Smooth muscle cell (in vitro differentiated cells): ENCODE data around the gene AMOTL1. TPM values are rescaled to one million over a fixed set of nuclear protein-coding genes. Genes with fewer than 3 reads are reported as not detected.
"Not testable (repeated sequence)": the region's sequence is repeated elsewhere in the genome, so short reads cannot be mapped to it uniquely, and the experiment has no call there.

ENCODE experiments used
- DNase-seq: peaks from one replicate; lab custom pipeline; 2025; ENCODE audit not compliant: unreplicated experiment; lab: John Stamatoyannopoulos, UW
- H2AFZ ChIP-seq: fragments of 200-600 bp; sonication (generic); 2 replicates; pipeline ENCODE4 v1.6.0; 2016; ENCODE audit warnings: antibody characterized with exemption, low read depth, mild to moderate bottlenecking
- H3F3A ChIP-seq: fragments of 200-600 bp; sonication (generic); 2 replicates; pipeline ENCODE4 v1.6.0; 2017; ENCODE audit warnings: antibody characterized with exemption, low read depth
- H3K27ac ChIP-seq: fragments of 200-600 bp; sonication (generic); 2 replicates; pipeline ENCODE4 v1.5.1; 2016; ENCODE audit warnings: low read depth, mild to moderate bottlenecking
- H3K27me3 ChIP-seq: fragments of 200-600 bp; sonication (generic); 2 replicates; pipeline ENCODE4 v1.6.1; 2016; ENCODE audit warnings: low read depth, mild to moderate bottlenecking
- H3K36me3 ChIP-seq: fragments of 200-600 bp; sonication (generic); 2 replicates; pipeline ENCODE4 v1.5.1; 2016; ENCODE audit warnings: low read depth
- H3K4me1 ChIP-seq: fragments of 200-600 bp; sonication (generic); 2 replicates; pipeline ENCODE4 v1.5.1; 2016; ENCODE audit warnings: low read depth
- H3K4me2 ChIP-seq: fragments of 200-600 bp; sonication (generic); 2 replicates; pipeline ENCODE4 v1.6.0; 2016; ENCODE audit warnings: mild to moderate bottlenecking
- H3K4me3 ChIP-seq: fragments of 200-600 bp; sonication (generic); 2 replicates; pipeline ENCODE4 v1.5.1; 2016; ENCODE audit warnings: mild to moderate bottlenecking
- H3K79me2 ChIP-seq: fragments of 200-600 bp; sonication (generic); 2 replicates; pipeline ENCODE4 v1.6.0; 2016; ENCODE audit warnings: low read depth, mild to moderate bottlenecking
- H3K9ac ChIP-seq: fragments of 200-600 bp; sonication (generic); 2 replicates; pipeline ENCODE4 v1.6.0; 2016; ENCODE audit warnings: low read depth
- H3K9me3 ChIP-seq: fragments of 200-600 bp; sonication (generic); replicated peaks from 2 replicates; pipeline ENCODE4 v1.5.1; 2016; ENCODE audit warnings: low read depth
- H4K20me1 ChIP-seq: fragments of 200-600 bp; sonication (generic); 2 replicates; pipeline ENCODE4 v1.6.0; 2016; ENCODE audit warnings: low read depth
- CTCF ChIP-seq: fragments of 200-600 bp; sonication (generic); IDR thresholded peaks from 2 replicates; pipeline ENCODE4 v1.5.1; 2017; ENCODE audit warnings: borderline replicate concordance, mild to moderate bottlenecking, antibody characterized with exemption; ENCODE audit not compliant: insufficient read depth, poor library complexity, severe bottlenecking
- WGBS: methylation state at CpG from one replicate; pipeline ENCODE4 v1.1.7; 2016; ENCODE audit warnings: low lambda C conversion rate; 5-methylcytosine and 5-hydroxymethylcytosine counted together
- polyA plus RNA-seq: library from polyadenylated mRNA; unstranded; fragments of >200 nt; fragmentation: Nextera tagmentation; extraction: Ambion mirVana; gene quantifications from 2 replicates; pipeline ENCODE4 v1.2.1, GENCODE V29; 2016
- total RNA-seq: library from RNA; depleted of rRNA; stranded (reverse); fragments of >200 nt; gene quantifications from 2 replicates; pipeline ENCODE4 v1.2.3, GENCODE V29; 2014

Gene AMOTL1
- total and polyA plus RNA-seq, 2 experiments from 2014 or later: 23.4 to 61.0 TPM

GRCh38 chr11:94912806-94913205, 144.7 kb downstream of the AMOTL1 start:
- no peaks in the 10 kb centered on the region for H3K36me3 ChIP-seq
- H2AFZ ChIP-seq: no peak overlapping the region
- no peak overlapping the region for H3K9ac ChIP-seq
- peaks cover 4% of the 10 kb centered on the region for H3K4me1 ChIP-seq
- TF ChIP-seq CTCF: no peak
- no peaks in the 10 kb centered on the region for H3K9me3 ChIP-seq
- H4K20me1 ChIP-seq: no peaks in the 10 kb centered on the region
- H3K79me2 ChIP-seq: no peaks in the 10 kb centered on the region
- no peak overlapping the region for H3K4me3 ChIP-seq
- H3K27me3 ChIP-seq: no peaks in the 10 kb centered on the region
- WGBS: 96% methylated on average over 9 of the region's 9 CpGs
- H3F3A ChIP-seq: peaks cover 13% of the 10 kb centered on the region
- no peak overlapping the region for H3K27ac ChIP-seq
- DNase-seq: no peak
- no peak overlapping the region for H3K4me2 ChIP-seq

- not testable (repeated sequence) for H3K36me3 ChIP-seq, H2AFZ ChIP-seq, H4K20me1 ChIP-seq, H3K27me3 ChIP-seq, H3K9me3 ChIP-seq, H3K4me3 ChIP-seq, H3K4me1 ChIP-seq, DNase-seq, H3K79me2 ChIP-seq, H3K4me2 ChIP-seq, H3K9ac ChIP-seq, H3K27ac ChIP-seq
- peaks cover 13% of the 10 kb centered on the region for H3F3A ChIP-seq
- 87% methylated on average over 2 of the region's 2 CpGs for WGBS
Measured at GRCh38 chr11:94913718-94914394, 145.7 kb downstream of the AMOTL1 start.

- Histone ChIP-seq H3K27me3 (no peaks in the 10 kb centered on the region), H4K20me1 (no peaks in the 10 kb centered on the region), H2AFZ (no peak overlapping the region), H3K9me3 (no peaks in the 10 kb centered on the region), H3K9ac (no peak overlapping the region), H3K4me3 (no peak overlapping the region), H3K27ac (no peak overlapping the region), H3K36me3 (no peaks in the 10 kb centered on the region), H3K79me2 (no peaks in the 10 kb centered on the region), H3F3A (no peaks in the 10 kb centered on the region), H3K4me1 (no peaks in the 10 kb centered on the region), H3K4me2 (no peak overlapping the region)
- no peak for DNase-seq
- no peak for TF ChIP-seq CTCF
Measured at GRCh38 chr11:94920311-94920710, 152.2 kb downstream of the AMOTL1 start.

- peaks cover 11% of the 10 kb centered on the region for H3K4me1 ChIP-seq
- TF ChIP-seq CTCF: no peak
- DNase-seq: no peak
- WGBS: 94% methylated on average over 5 of the region's 5 CpGs
- H3K9me3 ChIP-seq: no peaks in the 10 kb centered on the region
- no peak overlapping the region for H3K4me3 ChIP-seq
- H3K4me2 ChIP-seq: no peak overlapping the region
- H2AFZ ChIP-seq: no peak overlapping the region
- H3F3A ChIP-seq: peaks cover 4% of the 10 kb centered on the region
- no peak overlapping the region for H3K27ac ChIP-seq
- H3K36me3 ChIP-seq: no peaks in the 10 kb centered on the region
- H3K27me3 ChIP-seq: no peaks in the 10 kb centered on the region
- H3K9ac ChIP-seq: no peak overlapping the region
- H4K20me1 ChIP-seq: no peaks in the 10 kb centered on the region
- H3K79me2 ChIP-seq: no peaks in the 10 kb centered on the region
Measured at GRCh38 chr11:94922321-94923003, 154.3 kb downstream of the AMOTL1 start.
